ENCODE data around the gene CROCC2.

Gene CROCC2

DNA sequence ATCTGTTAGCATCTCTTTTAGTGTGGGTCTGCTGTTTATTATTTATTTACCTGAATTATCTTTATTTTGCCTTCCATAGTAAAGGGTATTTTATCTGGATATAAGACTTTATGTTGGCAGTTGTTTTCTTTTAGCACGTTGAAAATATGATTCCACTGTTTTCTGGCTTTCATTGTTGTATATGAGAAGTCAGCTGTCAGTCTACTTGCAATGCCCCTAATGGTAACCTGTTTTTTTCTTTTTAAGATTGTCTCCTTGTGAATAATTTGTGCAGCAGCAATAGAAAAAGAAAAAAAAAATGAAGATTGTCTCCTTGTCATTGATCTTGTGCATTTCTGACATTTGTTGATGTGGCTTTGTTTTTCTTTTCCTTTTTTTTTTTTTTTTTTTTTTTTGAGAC lies 119.5 kb downstream of the CROCC2 start:
- DNase-seq (ENCODE audit: low spot score), result no peak
- TF ChIP-seq, protein P1, sequence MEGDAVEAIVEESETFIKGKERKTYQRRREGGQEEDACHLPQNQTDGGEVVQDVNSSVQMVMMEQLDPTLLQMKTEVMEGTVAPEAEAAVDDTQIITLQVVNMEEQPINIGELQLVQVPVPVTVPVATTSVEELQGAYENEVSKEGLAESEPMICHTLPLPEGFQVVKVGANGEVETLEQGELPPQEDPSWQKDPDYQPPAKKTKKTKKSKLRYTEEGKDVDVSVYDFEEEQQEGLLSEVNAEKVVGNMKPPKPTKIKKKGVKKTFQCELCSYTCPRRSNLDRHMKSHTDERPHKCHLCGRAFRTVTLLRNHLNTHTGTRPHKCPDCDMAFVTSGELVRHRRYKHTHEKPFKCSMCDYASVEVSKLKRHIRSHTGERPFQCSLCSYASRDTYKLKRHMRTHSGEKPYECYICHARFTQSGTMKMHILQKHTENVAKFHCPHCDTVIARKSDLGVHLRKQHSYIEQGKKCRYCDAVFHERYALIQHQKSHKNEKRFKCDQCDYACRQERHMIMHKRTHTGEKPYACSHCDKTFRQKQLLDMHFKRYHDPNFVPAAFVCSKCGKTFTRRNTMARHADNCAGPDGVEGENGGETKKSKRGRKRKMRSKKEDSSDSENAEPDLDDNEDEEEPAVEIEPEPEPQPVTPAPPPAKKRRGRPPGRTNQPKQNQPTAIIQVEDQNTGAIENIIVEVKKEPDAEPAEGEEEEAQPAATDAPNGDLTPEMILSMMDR (IDR thresholded peaks at IDR 0.05; ENCODE audit: borderline replicate concordance, control extremely low read depth, extremely low read depth, insufficient read depth, missing control alignments), result no peak
- in situ Hi-C loops (cut with MboI; ENCODE audit: low sequenced_read_pairs, unreplicated experiment), result no loop called here

DNA sequence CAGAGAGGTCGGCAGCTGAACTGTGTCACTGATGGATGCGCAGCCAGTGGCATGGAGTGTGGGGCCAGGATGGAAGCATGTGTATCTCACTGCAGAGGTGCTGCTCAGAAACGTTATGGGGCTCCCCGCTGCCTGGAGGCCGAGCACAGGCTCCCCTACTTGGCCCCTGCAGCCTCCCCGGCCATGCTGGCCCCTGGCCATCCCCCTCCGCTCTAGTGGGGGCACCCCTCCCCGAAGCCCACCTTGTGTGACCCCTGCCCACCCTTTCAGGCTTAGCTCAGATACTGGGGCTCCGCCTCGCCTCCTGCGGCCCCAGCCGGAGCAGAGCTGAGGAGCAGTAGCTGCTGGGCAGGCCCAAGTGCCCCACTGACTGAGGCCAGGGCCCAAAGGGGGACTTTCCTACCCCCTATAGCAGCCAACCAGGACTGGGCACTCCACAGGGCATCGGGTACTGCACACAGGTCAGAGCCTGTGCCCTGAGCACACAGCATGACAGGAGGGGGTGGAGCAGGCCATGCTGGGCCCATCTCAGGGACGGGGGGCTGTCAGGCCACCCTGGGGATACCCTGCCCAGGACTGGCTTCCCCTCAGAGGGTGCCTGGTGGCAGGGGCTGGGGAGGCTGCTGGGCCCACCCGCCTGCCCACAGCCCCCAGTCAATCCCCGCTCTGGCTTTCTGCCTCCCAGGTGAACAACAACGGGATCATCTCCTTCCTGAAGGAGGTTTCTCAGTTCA lies 123.6 kb downstream of the CROCC2 start:
- no peak for DNase-seq (ENCODE audit: low spot score)
- in situ Hi-C loops (cut with MboI; ENCODE audit: low sequenced_read_pairs, unreplicated experiment), result no loop called here
- TF ChIP-seq, protein P1 (IDR thresholded peaks at IDR 0.05; ENCODE audit: borderline replicate concordance, control extremely low read depth, extremely low read depth, insufficient read depth, missing control alignments), result no peak

DNA sequence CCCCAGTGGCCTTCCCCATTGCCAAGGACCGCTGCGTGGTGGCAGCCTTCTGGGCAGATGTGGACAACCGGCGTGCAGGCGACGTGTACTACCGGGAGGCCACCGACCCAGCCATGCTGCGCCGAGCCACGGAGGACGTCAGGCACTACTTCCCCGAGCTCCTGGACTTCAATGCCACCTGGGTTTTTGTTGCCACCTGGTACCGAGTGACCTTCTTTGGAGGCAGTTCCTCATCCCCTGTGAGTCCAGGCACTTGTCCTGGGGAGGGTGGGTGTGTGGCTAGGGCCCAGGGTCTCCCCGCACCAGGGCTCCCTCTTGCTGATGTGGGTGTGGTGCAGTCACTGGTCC lies 124.2 kb downstream of the CROCC2 start:
- in situ Hi-C loops (cut with MboI; ENCODE audit: low sequenced_read_pairs, unreplicated experiment), result no loop called here
- TF ChIP-seq, protein P1 (IDR thresholded peaks at IDR 0.05; ENCODE audit: borderline replicate concordance, control extremely low read depth, extremely low read depth, insufficient read depth, missing control alignments), result no peak
- DNase-seq (ENCODE audit: low spot score), result no peak

DNA sequence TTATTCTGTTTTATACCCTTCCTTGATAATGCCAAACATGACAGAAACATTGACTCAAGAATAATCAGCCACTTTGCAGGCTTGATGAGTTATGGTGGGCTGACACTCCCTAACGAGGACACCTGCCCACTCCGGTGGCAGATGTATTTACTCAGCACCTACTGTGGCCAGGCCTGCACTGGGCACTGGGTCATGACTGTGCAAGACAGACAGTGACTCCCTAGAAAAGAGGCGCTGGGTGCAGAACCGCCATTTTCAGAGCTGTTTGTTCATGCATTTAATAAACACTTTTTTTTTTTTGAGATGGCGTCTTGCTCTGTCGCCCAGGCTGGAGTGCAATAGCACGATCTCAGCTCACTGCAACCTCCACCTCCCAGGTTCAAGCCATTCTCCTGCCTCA lies 124.7 kb downstream of the CROCC2 start:
- DNase-seq (ENCODE audit: low spot score), result no peak
- TF ChIP-seq, protein P1 (IDR thresholded peaks at IDR 0.05; ENCODE audit: borderline replicate concordance, control extremely low read depth, extremely low read depth, insufficient read depth, missing control alignments), result no peak
- in situ Hi-C loops (cut with MboI; ENCODE audit: low sequenced_read_pairs, unreplicated experiment), result no loop called here

DNA sequence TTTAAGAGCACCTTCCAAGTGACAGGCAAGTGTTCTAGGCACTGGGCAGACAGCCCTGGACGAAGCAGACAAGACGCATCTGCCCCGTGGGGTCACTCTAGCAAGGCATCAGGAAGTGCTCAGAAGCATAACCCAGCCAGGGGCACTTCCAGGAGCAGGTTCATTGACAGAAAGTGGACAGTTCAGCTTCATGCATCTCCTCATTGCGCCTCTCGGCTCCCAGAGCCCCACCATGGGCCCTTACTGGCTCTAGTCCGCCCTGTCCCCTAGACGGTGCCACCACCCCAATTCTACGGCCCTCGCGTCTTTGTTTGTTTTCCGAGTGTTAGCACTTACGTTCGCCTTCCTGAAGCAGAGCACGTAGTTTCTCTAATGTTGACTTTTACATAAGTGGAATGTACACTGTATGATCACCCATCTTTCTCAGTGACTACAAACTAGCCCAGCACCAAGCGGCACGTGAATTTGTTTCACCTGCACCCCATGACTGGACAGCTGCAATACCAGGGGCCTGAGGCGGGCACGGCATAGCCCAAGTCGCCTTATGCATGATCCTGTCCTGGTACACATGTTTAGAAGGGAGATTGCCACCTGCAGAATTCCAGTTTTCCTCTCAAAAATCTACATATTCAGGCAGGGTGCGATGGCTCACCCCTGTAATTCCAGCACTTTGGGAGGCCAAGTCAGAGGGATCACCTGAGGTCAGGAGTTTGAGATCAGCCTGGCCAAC lies 125.5 kb downstream of the CROCC2 start:
- in situ Hi-C loops (cut with MboI; ENCODE audit: low sequenced_read_pairs, unreplicated experiment), result no loop called here
- DNase-seq (ENCODE audit: low spot score), result no peak
- TF ChIP-seq, protein P1 (IDR thresholded peaks at IDR 0.05; ENCODE audit: borderline replicate concordance, control extremely low read depth, extremely low read depth, insufficient read depth, missing control alignments), result no peak

DNA sequence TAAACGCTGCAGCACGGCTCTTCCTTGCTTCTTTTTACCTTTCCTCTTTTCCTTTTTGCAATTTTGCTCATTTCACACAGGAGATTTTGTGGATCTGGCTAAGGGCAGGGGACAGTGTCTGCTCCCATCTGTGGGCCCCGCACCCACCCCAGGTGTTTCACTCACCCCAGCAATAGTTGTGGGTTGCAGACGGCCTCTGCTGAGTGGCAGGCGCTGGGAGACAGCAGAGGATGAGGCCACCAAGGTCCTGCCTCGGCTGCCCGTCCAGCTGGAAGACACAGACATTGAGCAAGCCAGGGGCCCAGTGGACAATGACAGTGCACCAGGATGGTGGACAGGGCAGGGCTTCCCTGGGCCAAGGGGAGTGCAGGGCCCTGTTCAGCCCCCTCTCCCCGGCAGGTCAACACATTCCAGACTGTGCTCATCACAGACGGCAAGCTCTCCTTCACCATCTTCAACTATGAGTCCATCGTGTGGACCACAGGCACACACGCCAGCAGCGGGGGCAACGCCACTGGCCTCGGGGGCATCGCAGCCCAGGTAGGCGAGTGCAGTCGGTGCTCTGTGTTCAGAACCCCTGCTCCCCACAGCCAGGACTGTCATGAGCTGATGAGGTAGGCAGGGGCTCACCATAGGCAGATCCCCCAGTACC lies 127.3 kb downstream of the CROCC2 start:
- DNase-seq (ENCODE audit: low spot score), result no peak
- in situ Hi-C loops (cut with MboI; ENCODE audit: low sequenced_read_pairs, unreplicated experiment), result no loop called here
- TF ChIP-seq, protein P1 (IDR thresholded peaks at IDR 0.05; ENCODE audit: borderline replicate concordance, control extremely low read depth, extremely low read depth, insufficient read depth, missing control alignments), result no peak
